GM19395 (cell line): ENCODE measurements around the gene KLKB1.
"Not testable (repeated sequence)": the region's sequence is repeated elsewhere in the genome, so short reads cannot be mapped to it uniquely, and the experiment has no call there.

Source experiments
- ATAC-seq: cut with Tn5 transposase; IDR thresholded peaks from one replicate; pipeline ENCODE4 v1.9.1; 2021; ENCODE audit warnings: mild to moderate bottlenecking, moderate library complexity; ENCODE audit not compliant: unreplicated experiment

Gene KLKB1

GRCh38 chr4:186264660-186265059 is 37.4 kb downstream of the KLKB1 start:
- ATAC-seq, result no peak

GRCh38 chr4:186265250-186265649 is 37.9 kb downstream of the KLKB1 start:
- not testable (repeated sequence) for ATAC-seq

DNA sequence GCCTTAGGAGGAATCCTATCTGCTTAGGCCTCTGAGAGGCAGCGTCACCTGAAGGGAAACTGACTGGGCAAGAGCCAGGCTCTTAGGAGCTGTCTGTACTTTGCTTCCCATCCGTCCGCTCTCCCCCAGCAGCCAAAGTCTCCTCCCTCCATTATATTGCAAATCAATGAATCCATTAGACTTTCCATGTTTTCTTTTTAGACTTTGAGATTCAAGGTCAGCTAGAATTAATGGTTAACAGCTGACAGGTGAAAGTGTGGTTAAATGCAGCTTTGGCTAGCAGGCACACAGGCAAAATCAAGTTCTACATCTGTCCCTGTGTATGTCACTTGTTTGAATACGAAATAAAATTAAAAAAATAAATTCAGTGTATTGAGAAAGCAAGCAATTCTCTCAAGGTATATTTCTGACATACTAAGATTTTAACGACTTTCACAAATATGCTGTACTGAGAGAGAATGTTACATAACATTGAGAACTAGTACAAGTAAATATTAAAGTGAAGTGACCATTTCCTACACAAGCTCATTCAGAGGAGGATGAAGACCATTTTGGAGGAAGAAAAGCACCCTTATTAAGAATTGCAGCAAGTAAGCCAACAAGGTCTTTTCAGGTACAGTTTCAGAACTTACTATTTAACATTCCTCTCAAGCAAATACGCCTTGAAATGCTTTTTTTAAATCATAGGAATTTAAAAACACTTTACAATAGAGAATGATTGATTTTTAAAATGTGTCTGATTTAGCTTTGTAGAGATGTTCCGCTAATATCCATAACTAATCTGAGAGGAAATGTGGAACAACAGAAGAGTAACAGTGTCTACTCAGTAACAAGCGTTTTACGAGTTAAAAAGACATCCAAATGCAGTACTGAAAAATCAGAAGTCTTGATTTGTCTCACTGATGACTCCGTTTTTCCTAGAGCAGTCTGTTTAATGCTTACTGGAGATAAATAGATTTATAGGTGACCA is 38.7 kb downstream of the KLKB1 start, which contains the start of gene F11:
Gene F11 (plus strand): TSS at position 507 of the 970 bp plus-strand sequence. CDS start 948 bp downstream, outside the sequence.
- no peak for ATAC-seq

GRCh38 chr4:186266729-186267456 is 39.6 kb downstream of the KLKB1 start:
- no peak for ATAC-seq

- ATAC-seq, result no peak
Observed at GRCh38 chr4:186271081-186271678, 43.9 kb downstream of the KLKB1 start.

- no peak for ATAC-seq
Observed at GRCh38 chr4:186272699-186273391, 45.5 kb downstream of the KLKB1 start.

- ATAC-seq, result not testable (repeated sequence)
Observed at GRCh38 chr4:186273392-186273789, 46.1 kb downstream of the KLKB1 start.

- no peak for ATAC-seq
Observed at GRCh38 chr4:186283311-186283710, 56.0 kb downstream of the KLKB1 start.

DNA sequence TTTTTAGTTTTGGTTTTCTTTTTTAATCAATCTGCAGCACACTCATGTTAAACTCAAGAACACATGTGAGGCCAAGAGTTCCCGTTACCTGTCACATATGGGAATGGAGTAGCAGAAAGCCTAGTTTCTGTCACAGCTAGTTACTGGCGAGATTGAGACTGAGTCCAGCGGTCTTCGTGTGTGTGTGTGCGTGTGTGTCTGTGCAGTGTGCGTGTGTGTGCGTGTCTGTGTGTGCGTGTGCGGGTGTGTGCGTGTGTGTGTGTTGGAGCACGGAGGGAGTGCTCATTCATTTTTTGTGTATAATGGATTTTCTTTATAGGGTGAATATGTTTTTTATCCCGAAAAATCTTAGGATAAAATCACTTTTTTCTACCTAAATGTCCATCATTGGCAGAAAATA is 57.8 kb downstream of the KLKB1 start:
- no peak for ATAC-seq

- ATAC-seq, result no peak
Observed at GRCh38 chr4:186286581-186286980, 59.3 kb downstream of the KLKB1 start.

DNA sequence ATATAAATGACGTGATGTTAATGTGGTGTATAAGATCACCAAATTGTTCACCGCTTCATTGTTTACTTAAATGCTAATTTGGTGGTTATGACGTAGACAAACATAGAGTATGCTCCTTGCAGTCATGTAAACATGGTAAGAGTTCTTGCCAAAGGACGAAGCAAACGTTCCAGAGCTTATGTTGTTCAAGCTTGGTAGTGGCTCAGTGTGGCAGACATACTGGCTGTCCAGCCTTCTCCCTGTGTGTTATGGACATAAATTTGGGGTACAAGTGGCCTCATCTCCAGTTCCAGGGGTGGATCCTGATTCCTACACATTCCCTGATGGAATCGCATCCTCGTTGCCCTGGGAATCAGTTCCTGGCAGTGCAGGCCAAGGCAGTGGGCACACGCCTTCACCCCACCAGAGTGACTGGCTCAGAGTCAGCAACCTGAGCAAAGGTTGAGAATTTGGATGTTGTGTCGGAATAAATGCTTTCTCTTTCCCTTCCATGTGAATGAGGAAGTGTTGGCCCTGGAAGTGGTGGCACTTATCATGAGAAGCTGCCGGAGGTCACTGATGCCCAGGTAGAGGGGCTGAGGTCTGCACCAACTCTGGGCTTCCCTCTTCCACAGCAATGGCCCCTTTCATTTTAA is 64.1 kb downstream of the KLKB1 start:
- no peak for ATAC-seq

DNA sequence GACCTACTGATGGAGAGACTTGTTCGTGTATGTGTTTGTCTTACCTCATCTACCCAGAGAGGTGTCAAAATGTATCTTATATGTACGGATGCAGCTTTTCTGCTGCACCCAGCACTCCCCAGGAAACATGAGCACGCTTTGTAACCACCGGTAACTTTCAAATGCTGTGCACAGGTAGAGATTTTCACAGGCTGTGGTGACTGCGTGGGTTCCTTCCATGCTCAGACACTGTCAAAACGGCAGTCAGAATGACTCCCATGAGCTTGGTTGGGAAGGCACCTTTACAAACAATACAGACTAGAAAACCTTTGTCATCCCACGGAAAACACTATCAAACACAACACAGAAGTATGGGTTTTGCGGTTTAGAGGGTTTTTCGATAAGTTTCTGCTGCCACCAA is 66.9 kb downstream of the KLKB1 start:
- ATAC-seq, result no peak

- ATAC-seq, result no peak
Observed at GRCh38 chr4:186296481-186296880, 69.2 kb downstream of the KLKB1 start.

- no peak for ATAC-seq
Observed at GRCh38 chr4:186297013-186297645, 69.8 kb downstream of the KLKB1 start.

GRCh38 chr4:186298031-186298647 is 70.8 kb downstream of the KLKB1 start:
- no peak for ATAC-seq

- ATAC-seq, result no peak
Observed at GRCh38 chr4:186299291-186299690, 72.0 kb downstream of the KLKB1 start.

DNA sequence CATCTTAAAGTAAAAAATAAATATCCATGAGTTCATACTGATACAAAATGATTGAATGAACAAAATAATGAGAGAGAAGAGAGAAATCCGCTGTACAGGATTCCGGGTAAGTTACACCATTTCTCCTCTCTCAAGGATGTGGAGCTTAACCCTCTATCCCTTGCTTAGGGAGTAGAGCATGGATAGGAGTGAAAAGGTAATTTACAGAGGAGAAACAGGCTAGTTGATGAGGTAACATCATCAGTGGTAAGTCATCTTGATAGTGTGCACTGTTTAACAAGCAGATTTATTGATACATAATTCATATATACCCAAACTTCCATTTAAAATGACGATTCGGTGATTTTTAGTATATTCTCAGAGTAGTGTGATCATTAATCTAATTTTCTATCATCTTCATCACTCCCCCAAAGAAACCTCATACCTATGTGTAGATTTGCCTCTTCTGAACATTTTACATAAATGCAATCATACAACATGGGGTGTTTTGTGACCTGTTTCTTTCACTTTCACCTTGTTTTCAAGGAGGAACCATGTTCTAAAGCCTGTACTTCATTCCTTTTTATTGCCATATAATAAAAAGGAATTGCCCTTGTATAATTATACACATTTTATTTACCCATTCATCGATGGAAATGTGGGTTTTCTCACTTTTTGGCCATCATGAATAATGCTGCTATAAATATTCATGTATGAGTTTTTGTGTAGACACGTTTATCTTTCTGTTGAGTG is 73.5 kb downstream of the KLKB1 start:
- ATAC-seq, result no peak

- ATAC-seq, result no peak
Observed at GRCh38 chr4:186304216-186304615, 76.9 kb downstream of the KLKB1 start.
